HT1080 (cell line): Measurements from ENCODE around the gene RBM39. TPM values are rescaled to one million over a fixed set of nuclear protein-coding genes. Genes with fewer than 3 reads are reported as not detected.
"Not testable (repeated sequence)": the region's sequence is repeated elsewhere in the genome, so short reads cannot be mapped to it uniquely, and the experiment has no call there.

Source experiments
- DNase-seq: peaks from one replicate; pipeline ENCODE4 v3.0.0-alpha.2; 2015; ENCODE audit warnings: low read depth
- total RNA-seq: library from RNA; depleted of rRNA; stranded (reverse); fragments of >200 nt; shearing (Covaris generic); gene quantifications from 2 replicates; pipeline ENCODE4 v1.2.3, GENCODE V29; 2014

The RBM39 gene
- total RNA-seq, 1 experiment from 2014 or later, result 197 TPM

DNA sequence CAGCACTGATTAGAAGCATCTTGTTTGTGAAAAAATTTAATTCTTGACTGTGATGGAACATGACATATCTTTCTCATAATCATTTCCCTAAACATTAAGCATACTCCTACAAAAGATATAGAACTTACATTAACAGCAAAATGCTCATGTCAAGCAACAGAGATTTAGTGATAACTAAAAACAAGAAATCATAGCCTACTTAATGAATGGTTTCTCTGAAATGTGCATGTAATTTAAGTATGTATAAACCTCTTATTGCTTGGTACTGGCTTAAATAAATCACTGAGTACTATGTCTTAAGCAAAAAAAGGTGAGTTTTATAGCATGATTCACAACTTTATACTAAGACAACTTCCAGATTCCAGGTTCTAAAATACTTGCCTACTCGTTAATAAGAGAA lies 33.6 kb downstream of the RBM39 start:
- DNase-seq, result no peak

DNA sequence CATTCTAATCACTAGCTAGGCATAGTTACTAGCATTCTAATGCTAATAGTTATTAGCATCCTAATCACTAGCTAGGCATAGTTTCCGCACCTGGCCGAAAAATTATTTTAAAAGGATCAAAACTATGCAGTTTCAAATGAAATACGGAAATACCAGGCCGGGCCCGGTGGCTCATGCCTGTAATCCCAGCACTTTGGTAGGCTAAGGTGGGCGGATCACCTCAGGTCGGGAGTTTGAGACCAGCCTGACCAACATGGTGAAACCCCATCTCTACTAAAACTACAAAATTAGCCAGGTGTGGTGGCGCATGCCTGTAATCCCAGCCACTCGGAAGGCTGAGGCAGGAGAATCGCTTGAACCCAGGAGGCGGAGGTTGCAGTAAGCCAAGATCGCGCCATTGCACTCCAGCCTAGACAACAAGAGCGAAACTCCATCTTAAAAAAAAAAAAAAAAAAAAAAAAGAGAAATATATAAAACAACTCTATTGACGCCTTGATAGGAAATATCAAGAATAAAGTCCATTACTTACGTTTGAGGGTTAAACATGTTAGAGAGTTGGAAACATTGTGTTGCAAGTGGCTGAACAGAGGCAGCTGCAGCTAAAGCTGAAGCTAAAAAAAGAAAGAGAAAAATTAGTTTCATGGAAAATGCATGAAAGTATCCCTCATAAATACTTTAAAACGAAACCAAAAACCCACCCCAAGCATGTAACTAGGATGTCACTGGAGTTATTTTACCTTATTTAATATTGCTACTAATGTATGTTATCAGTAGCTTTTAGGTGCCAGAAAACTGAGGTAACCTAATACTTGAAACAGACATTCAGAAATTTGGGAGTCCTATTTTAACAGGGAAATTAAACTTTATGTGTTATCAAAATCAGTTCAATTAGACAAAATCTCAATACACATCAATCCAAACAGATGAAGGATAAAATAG lies 35.2 kb downstream of the RBM39 start:
- DNase-seq, result not testable (repeated sequence)

DNA sequence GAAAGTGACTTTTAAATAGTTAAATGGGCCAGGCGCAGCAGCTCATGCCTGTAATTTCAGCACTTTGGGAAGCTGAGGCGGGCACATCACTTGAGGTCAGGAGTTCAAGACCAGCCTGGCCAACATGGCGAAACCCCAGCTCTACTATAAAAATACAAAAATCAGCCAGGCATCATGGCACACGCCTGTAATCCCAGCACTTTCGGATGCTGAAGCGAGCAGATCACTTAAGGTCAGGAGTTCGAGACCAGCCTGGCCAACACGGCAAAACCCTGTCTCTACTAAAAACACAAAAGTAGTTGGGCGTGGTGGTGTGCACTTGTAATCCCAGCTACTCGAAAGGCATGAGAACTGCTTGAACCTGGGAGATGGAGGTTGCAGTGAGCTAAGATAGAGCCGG lies 36.2 kb downstream of the RBM39 start:
- DNase-seq, result not testable (repeated sequence)

DNA sequence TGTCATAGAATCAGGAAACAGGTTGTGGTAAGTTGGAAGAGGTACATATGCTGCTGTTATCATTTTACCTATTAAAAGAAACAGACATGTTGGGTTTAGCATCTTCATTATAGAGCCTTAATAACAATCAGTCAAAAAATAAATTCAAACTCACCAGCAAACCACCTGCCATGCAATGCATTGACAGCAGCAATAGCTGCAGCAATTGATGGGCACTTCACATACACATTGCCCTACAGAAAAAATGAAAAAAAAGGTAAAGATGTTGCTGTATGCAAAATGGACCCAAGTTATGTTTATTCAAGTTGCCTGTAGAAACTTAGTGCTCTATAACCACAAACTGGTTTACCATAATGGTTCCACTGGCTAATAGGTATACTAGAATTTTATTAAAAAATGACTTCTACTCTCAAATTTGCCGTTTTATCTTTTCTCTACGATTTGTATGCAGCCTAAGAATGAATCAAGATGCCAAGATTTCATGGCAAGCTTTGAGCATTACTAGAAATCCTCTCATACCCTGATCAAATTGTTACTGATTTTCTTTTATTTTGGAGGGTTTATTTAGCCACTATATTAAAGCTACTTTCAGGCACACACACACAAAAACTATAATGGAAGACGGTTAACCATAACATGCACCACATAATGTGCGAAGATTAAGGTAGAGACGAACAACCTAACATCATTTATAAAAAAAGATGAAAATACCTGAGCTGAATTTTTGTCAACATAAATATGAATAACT lies 37.4 kb downstream of the RBM39 start:
- no peak for DNase-seq

DNA sequence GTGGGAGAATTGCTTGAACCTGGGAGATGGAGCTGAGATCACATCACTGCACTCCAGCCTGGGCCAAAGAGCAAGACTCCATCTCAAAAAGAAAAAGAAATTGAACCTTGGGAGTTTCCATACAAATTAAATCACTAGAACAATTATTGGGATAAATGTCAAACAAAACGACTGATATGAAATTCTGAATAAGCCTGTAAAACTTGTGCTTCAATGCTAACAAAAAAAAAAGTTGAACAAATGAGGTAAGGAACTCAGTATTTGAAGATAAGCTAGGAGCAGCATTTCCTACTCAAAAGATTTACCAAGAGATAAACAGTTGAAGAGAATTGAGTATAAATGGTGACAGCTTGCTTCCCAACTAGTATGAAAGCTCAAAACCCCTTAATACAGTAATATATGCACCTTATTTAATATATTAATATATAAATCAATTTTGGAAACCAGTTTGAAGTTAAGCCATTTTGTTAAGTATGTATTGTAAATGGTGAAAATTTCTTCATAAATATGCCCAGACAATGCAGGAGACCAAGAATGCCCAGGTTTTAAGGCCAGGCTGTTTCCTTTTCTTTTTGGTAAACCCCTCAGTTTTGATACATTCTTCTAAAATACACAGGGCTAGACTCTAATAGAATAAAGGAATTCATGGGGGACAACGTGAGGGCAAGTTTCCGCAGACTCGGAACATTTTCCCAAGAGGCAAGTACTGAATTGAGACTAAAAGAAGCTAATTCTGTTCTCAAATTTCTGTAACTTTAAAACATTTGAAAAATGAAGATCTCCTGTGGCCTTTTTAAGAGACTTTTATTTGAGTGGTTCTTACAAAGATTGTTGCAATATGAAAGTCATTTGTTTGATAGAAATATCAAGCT lies 39.0 kb downstream of the RBM39 start:
- DNase-seq, result no peak

DNA sequence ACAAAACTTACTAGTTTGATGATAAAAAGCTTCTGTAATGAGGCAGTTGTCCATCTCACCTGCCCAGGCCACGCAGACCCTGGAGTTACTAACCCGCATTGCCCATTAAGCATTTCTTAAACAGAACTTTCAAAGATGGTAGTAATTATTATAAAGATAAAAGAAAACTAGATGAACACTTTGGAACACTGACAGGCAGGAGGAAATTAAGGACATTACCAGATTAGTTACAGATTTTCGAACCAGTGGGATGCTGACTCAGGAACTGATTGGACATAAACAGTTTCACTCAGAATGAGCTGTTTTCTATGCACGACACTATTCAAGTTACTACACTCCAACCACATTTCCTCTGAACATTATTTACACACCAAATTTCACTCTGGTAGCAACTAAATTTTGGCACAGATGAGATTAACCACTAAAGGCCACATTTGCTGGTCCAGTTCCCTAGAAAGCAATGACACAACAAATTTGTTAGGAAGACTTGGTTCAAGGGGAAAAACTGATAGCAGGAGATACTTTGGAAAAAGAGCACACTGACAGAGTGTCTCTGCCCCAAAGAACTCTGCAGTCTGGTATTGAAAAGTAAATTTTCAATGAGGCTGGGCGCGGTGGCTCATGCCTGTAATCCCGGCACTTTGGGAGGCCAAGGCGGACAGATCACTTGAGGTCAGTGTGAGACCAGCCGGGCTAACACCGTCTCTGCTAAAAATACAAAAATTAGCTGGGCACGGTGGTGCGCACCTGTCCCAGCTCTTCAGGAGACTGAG lies 39.8 kb downstream of the RBM39 start:
- DNase-seq, result no peak

DNA sequence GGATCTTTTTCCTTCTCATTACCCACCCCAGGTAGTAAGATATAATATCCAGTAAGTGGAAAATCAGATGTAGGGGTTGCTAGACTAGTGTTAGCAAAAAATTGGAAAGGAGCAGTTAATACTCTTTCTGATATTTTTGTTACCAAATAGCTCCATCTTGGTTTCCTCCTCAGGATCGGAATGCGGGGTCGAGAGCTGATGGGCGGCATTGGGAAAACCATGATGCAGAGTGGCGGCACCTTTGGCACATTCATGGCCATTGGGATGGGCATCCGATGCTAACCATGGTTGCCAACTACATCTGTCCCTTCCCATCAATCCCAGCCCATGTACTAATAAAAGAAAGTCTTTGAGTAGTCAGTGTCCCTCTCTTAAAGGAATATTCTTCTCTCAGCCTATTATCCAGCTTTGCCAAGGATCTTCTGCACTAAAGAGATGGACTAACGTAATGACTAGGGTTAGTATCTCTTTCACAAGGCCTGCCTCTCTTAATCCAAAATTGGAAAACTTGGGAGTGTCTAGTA lies 41.4 kb downstream of the RBM39 start:
- no peak for DNase-seq

DNA sequence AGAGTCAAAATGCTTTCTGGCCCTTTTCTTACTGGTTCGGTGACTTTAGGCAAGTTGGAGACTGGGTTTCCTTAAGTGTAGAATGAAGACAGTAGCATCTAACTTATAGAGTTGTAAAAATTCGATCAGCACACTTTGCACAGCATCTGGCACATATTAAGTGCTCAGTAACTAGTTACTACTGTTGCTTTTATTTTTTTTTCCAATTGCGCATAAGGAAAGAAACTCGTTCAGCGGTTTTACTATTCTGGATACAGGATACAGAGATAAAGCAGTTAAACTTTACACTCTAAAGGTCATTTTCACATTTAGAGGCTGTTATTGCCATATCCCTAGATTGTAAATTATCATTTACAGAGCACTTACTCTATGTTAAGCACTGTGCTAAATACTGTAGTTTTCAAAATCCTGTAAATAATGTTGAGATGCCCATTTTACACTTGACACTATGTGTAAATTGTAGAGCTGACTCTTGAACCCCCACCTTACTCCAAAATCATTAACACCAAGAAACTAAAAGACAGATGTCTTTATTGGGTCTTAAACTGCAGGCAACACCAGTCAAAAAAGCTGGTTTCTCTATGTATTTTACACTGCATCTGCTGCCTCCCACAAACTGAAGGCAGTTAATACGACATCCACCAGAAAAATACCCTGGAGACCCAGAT lies 42.0 kb downstream of the RBM39 start:
- no peak for DNase-seq

DNA sequence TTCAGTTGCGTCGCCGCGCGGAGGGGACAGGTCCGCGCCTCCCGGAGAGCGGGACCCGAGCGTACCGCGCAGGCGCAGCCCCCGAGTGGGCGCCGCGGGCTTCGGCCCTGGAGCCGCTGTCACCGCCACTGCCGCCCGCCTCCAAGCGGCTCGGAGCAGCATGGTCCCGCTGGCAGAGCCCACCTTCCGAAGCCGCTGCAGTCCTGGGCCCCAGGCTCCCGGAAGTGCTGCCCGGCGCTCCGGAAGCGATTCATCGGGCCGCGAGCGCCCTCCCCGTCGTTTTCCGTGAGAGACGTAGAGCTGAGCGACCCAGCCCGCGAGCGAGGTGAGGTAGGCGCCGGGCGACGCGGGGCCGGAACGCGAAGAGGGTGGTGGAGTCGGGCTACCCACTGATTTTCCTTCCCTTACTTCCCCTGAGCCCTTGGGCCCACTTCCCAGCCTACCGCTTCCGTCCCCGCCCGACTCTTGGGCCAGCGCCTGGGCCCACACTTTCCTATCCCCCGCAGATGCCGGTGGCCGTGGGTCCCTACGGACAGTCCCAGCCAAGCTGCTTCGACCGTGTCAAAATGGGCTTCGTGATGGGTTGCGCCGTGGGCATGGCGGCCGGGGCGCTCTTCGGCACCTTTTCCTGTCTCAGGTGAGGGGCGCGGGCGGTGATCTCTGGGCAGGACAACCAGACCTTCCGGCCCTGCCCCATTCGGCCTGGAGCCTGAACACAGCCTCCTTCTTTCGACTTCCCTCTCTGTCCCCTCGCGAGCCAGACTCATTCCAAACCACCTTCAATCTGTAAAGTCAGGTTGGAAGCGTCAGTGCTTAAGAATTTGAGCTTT lies 42.7 kb downstream of the RBM39 start, which contains the start of the genes NFS1 and ROMO1:
Gene NFS1, minus strand, starts transcription at position 226 of the 830 bp plus-strand sequence. Its CDS starts 64 bp downstream, at position 162.
Gene ROMO1, plus strand, starts transcription at position 279 of the 830 bp plus-strand sequence. Its CDS starts 228 bp downstream, at position 507.
- peak; percentile 85 for DNase-seq

DNA sequence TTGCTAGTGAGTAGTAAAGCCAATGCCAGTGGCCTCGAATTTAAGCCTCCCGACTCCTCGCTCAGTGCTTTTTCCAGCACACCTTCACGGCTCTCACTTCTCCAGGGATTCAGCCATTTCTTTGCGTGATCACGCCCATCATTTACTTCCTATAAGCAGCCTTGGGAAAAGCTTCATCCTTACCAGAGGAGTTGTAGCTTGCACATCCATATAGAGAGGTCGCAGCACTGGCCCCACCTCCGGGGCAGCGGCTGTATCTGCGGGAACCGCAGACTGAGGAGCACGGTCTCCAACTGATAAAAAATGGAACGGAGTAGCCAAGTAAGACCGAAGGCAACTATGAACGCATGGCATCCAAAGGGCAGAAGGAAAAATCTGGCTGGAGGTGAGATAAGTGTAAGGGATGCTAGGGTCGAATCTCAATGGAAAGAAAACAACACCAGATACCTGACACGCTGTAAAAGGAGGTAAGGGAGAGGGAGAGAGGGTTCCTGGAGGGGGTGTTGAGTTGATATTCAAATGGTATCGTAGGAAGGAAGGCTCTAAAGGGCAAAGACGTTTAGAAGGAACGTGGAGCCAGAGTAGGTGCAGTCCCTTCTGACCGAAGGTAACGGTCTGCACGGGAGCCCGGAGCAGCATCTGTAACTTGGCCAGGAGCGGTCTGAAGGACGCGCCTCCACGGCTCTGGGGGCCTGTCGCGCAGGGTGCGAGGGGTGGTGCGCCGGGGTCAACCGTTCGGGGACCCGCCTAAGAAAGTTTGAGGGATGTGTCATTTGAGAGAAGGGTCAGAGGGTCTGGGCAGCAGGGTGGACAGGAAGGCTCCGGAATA lies 43.5 kb downstream of the RBM39 start:
- DNase-seq, result no peak

DNA sequence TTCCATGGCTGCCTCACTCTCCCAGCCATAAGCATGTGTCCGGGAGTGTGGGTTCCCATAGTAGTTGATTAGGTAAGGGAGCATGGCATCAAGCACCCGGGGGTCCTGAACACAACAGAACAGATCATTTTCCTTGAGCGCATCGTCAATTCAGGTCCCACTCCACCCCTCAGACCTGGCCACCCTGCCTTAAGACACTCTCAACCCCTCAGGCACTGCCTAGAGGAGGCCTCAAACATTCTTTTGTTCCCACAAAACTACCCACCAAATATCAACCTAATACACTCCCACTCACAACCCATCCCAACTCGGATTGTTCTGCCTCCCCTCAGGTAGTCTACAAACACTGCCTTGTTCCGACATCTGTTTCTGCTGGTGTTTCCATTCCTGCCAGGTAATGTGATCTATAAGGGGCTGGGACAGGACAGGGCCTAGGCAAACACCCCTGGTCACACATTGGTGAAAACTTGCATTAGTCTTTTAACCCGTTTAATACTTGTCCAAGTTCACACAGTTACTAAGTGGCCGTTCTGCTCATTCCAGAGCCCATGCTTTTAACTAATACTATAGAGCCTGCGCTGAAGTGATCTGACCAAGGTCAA lies 44.3 kb downstream of the RBM39 start:
- no peak for DNase-seq

DNA sequence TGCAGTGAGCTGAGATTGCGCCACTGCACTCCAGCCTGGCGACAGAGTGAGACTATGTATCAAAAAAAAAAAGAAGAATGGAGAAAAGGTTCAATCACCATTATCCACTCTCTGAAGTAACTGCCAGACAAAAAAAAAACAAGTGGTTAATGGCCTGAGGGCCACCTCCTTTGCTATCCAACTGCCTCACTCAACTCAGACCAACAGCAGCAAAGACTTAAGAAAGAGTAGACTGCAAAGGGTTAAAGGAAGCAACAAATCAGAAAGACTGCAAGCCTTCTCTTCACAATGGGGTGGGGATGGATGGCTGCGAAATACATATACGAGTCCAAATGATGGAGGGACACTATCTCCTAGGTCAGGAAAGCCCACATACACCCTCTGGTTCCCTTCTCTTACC lies 46.1 kb downstream of the RBM39 start:
- no peak for DNase-seq

DNA sequence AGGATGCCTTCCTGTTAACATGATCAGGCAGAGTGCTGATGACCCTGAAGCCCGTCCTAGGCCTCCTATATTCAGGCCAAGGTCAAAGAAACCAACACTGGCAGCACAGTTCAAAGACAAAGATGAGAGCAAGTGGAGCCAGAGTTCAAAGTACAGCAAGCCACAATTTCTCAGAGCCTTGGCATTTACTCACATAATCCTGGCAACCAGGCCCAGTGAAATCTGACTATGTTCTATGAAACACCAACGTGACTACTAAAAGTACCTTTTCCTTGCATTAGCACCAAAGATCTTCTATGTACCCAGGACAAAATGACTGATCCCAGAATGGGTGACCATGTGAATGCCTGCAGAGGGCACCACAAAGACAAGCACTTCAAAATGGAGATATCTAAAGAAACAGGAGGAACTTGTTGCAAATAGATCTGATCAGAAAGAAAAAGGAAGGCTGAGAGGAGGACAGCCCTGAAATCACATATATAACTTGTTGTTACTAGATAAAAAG lies 46.8 kb downstream of the RBM39 start:
- no peak for DNase-seq

DNA sequence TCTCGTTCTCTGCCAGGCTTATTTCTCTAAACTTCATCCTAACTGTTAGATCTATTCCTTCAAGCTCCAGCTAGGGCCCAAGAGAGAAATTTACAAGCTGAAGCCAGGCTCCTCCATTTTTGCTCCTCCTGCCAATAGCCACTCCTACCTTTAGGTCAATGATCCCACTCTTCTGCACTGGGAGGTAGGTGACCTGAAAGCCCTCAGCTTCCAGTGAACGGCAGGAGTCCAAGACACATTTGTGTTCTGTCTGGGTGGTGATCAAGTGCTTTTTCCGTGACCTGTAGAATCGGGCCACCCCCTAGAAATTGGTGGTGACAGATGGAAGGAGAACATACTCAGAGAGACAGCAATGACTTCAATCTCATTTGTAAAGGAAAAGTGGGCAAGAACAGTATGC lies 51.8 kb downstream of the RBM39 start:
- DNase-seq, result no peak

DNA sequence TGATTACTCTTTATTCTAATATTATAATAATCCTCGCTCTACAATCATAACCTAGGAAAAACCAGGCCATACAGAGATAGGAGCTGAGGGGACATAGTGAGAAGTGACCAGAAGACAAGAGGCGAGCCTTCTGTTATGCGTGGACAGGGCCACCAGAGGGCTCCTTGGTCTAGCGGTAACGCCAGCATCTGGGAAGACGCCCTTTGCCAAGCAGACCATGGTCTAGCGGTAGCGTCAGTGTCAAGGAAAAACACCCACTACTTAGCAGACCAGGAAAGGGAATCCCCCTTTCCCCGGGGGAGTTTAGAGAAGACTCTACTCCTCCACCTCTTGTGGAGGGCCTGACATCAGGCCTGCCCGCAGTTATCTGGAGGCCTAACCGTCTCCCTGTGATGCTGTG lies 55.2 kb downstream of the RBM39 start:
- peak; percentile 34 for DNase-seq

DNA sequence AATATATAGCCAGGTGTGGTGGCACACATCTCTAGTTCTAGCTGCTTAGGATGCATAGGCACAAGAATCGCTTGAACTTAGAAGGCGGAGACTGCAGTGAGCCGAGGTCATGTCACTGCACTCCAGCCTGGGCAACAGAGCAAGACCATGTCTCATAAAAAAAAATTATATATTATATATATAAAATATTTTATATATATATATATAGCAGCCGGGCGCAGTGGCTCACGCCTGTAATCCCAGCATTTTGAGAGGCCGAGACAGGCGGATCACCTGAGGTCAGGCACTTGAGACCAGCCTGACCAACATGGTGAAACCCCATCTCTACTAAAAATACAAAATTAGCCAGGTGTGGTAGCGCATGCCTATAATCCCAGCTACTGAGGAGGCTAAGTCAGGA lies 56.7 kb downstream of the RBM39 start:
- DNase-seq, result not testable (repeated sequence)

DNA sequence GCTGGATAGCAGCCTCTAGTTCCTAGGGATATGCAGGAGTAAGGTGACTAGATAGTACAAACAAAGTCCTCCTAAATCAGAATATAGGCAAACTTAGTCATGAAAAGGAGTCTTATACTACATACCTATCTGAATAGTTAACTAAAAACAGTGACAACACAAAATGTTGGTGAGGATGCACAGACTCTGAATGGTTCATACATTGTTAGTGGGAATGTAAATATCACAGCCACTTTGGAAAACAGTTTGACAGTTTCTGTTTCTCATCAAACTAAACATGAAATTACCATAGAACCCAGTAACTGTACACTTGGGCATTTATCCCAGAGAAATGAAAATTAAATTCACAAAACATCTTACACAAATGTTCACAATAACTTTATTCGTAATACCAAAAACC lies 60.1 kb downstream of the RBM39 start:
- DNase-seq, result no peak
